Measurements from ENCODE around the gene NUDT15. TPM values are rescaled to one million over a fixed set of nuclear protein-coding genes. Genes with fewer than 3 reads are reported as not detected.
A peak's percentile ranks its signal among the peaks of the same experiment; 100 is the strongest.

NUDT15 gene
- total RNA-seq, 4 donors from 2014 or later: 7.1 to 13.9 (median 10.7) TPM

DNA sequence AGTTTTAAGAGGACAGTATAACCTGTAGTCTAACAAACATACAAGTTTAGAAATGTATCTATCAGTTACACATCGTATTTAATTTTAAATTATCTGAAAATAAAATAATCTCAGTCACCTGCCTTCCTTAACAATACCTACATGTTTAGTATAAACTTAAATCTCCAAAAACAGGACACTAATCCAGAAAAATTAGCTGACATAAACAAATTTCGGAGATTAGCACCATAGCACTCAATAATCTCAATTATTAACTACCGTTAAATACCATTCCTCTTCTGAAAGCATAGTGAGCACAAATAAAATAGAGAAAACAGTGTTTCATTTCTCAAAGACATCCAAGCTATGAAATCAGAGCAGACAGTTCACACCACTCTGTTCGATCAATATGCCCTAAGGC is 44.2 kb downstream of the NUDT15 start:
- Histone ChIP-seq H3K27me3 (no peaks in the 10 kb centered on the region), H3K9me3 (no peaks in the 10 kb centered on the region), H3K27ac (no peak overlapping the region), H3K4me3 (no peak overlapping the region), H3K36me3 (peaks cover 8 to 86% of the 10 kb centered on the region in 2 donors), H3K4me1 (no peaks in the 10 kb centered on the region)
- intact Hi-C loops (cut with DNase I; ENCODE audit: low total_unique reads): no loop called here
- in situ Hi-C loops (cut with MboI; ENCODE audit: low sequenced_read_pairs in 4 of 4): no loop called here
- DNase-seq (no peak), ATAC-seq (no peak)
- no peak for TF ChIP-seq POLR2A (IDR thresholded peaks at IDR 0.05)
- TF ChIP-seq, protein P1, sequence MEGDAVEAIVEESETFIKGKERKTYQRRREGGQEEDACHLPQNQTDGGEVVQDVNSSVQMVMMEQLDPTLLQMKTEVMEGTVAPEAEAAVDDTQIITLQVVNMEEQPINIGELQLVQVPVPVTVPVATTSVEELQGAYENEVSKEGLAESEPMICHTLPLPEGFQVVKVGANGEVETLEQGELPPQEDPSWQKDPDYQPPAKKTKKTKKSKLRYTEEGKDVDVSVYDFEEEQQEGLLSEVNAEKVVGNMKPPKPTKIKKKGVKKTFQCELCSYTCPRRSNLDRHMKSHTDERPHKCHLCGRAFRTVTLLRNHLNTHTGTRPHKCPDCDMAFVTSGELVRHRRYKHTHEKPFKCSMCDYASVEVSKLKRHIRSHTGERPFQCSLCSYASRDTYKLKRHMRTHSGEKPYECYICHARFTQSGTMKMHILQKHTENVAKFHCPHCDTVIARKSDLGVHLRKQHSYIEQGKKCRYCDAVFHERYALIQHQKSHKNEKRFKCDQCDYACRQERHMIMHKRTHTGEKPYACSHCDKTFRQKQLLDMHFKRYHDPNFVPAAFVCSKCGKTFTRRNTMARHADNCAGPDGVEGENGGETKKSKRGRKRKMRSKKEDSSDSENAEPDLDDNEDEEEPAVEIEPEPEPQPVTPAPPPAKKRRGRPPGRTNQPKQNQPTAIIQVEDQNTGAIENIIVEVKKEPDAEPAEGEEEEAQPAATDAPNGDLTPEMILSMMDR (IDR thresholded peaks at IDR 0.05 in 4 of 5, conservative IDR thresholded peaks at IDR 0.05 in 1 of 5): no peak

DNA sequence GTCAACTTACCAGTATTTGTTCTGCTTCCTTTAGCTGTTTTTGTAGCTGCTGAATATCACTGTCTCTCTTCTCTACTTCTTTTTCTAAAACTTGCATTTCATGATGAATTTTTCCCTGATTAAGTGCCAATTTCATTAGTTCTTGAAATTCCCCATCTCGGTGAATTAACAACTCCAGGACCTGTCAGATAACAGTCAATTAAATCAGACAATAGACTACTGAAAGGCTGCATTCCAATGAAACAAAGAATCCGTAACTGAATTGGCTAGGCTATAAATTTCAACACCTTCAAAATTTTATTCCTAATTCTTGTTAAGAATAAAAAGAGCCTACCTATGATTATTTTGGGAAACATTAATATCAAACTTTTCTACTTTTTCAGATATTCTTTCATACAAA is 48.7 kb downstream of the NUDT15 start:
- no peak overlapping the region for H3K27ac ChIP-seq
- H3K4me1 ChIP-seq: peaks cover 11 to 18% of the 10 kb centered on the region in 2 donors
- no peaks in the 10 kb centered on the region for H3K27me3 ChIP-seq
- intact Hi-C loops (cut with DNase I; ENCODE audit: low total_unique reads): no loop called here
- H3K9me3 ChIP-seq: no peaks in the 10 kb centered on the region
- peaks cover 0 to 42% of the 10 kb centered on the region in 2 donors for H3K36me3 ChIP-seq
- ATAC-seq (no peak), DNase-seq (no peak)
- TF ChIP-seq, protein P1 (IDR thresholded peaks at IDR 0.05 in 4 of 5, conservative IDR thresholded peaks at IDR 0.05 in 1 of 5): no peak
- TF ChIP-seq POLR2A (IDR thresholded peaks at IDR 0.05): no peak
- in situ Hi-C loops (cut with MboI; ENCODE audit: low sequenced_read_pairs in 4 of 4): no loop called here
- no peak overlapping the region for H3K4me3 ChIP-seq

- peak overlapping the region; percentile 85 to 99 (median 93) for H3K4me3 ChIP-seq
- no peaks in the 10 kb centered on the region for H3K36me3 ChIP-seq
- TF ChIP-seq POLR2A (IDR thresholded peaks at IDR 0.05): no peak
- TF ChIP-seq, protein P1 (IDR thresholded peaks at IDR 0.05 in 4 of 5, conservative IDR thresholded peaks at IDR 0.05 in 1 of 5): no peak
- ATAC-seq (no peak), DNase-seq (no peak)
- intact Hi-C loops (cut with DNase I; ENCODE audit: low total_unique reads) (no loop called here), in situ Hi-C loops (cut with MboI; ENCODE audit: low sequenced_read_pairs in 4 of 4) (loop anchor here in 2 of 4 donors (10.0 kb wide), 2 partner anchors 59 to 211 kb away; partner anchors contain the start of genes NUDT15 (in 1 of the 2) and RB1 (in 1 of the 2))
- peak overlapping the region in 1 of 4 donors; percentile 94 for H3K27ac ChIP-seq
- H3K4me1 ChIP-seq: peaks cover 37 to 49% of the 10 kb centered on the region in 2 donors
- no peaks in the 10 kb centered on the region for H3K9me3 ChIP-seq
- no peaks in the 10 kb centered on the region for H3K27me3 ChIP-seq
Measured at GRCh38 chr13:48093588-48093987, 56.1 kb downstream of the NUDT15 start.

- DNase-seq: no peak
- intact Hi-C loops (cut with DNase I; ENCODE audit: low total_unique reads): loop anchor here (2.0 kb wide), 2 partner anchors 58 to 138 kb away; partner anchors contain the start of genes ITM2B and NUDT15
- peak; percentile 16 to 17 for ATAC-seq
Measured at GRCh38 chr13:48094404-48094780, 56.9 kb downstream of the NUDT15 start.

More at GRCh38 chr13:48094404-48094780, 56.9 kb downstream of the NUDT15 start:
- in situ Hi-C loops (cut with MboI; ENCODE audit: low sequenced_read_pairs in 4 of 4): loop anchor here in 2 of 4 donors (10.0 kb wide), 2 partner anchors 60 to 210 kb away; partner anchors contain the start of genes NUDT15 (in 1 of the 2) and RB1 (in 1 of the 2)
- no peaks in the 10 kb centered on the region for H3K9me3 ChIP-seq
- peak overlapping the region; percentile 84 to 94 (median 91) for H3K27ac ChIP-seq
- TF ChIP-seq, protein P1 (IDR thresholded peaks at IDR 0.05 in 4 of 5, conservative IDR thresholded peaks at IDR 0.05 in 1 of 5): no peak
- no peak for TF ChIP-seq POLR2A (IDR thresholded peaks at IDR 0.05)
- H3K4me1 ChIP-seq: peaks cover 37 to 46% of the 10 kb centered on the region in 2 donors
- H3K36me3 ChIP-seq: no peaks in the 10 kb centered on the region
- no peaks in the 10 kb centered on the region for H3K27me3 ChIP-seq
- peak overlapping the region; percentile 85 to 99 (median 93) for H3K4me3 ChIP-seq

Data from gastrocnemius medialis (tissue), 4 donors.